Measurements from ENCODE around the gene PATL1.

PATL1 gene

DNA sequence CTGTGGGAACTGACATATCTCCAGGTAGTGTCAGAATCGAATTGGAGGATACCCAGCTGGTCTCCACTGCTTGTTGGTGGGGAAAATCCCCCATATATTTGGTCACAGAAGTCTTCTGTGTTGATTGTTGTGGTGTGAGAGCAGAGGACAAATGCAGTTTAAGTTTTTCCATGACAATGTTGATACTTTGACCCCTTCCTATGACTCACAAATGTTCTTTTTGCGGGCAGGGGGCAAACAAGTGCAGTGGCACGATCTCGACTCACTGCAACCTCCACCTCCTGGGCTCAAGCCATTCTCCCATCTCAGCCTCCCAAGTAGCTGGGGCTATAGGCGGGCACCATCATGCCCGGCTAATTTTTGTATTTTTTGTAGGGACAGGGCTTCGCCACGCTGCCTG, 7.4 kb upstream of the PATL1 start:
- Histone ChIP-seq H3K27ac (replicated peaks) (no peak overlapping the region), H3K27me3 (ENCODE audit: insufficient read depth, poor library complexity, severe bottlenecking) (no peaks in the 10 kb centered on the region), H3K4me3 (replicated peaks; ENCODE audit: insufficient read depth, low read length) (no peak overlapping the region)
- DNase-seq (ENCODE audit: low read depth in 1 of 2, low spot score in 1 of 2) = no peak
- TF ChIP-seq, protein P1, sequence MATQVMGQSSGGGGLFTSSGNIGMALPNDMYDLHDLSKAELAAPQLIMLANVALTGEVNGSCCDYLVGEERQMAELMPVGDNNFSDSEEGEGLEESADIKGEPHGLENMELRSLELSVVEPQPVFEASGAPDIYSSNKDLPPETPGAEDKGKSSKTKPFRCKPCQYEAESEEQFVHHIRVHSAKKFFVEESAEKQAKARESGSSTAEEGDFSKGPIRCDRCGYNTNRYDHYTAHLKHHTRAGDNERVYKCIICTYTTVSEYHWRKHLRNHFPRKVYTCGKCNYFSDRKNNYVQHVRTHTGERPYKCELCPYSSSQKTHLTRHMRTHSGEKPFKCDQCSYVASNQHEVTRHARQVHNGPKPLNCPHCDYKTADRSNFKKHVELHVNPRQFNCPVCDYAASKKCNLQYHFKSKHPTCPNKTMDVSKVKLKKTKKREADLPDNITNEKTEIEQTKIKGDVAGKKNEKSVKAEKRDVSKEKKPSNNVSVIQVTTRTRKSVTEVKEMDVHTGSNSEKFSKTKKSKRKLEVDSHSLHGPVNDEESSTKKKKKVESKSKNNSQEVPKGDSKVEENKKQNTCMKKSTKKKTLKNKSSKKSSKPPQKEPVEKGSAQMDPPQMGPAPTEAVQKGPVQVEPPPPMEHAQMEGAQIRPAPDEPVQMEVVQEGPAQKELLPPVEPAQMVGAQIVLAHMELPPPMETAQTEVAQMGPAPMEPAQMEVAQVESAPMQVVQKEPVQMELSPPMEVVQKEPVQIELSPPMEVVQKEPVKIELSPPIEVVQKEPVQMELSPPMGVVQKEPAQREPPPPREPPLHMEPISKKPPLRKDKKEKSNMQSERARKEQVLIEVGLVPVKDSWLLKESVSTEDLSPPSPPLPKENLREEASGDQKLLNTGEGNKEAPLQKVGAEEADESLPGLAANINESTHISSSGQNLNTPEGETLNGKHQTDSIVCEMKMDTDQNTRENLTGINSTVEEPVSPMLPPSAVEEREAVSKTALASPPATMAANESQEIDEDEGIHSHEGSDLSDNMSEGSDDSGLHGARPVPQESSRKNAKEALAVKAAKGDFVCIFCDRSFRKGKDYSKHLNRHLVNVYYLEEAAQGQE (IDR thresholded peaks at IDR 0.05; ENCODE audit: insufficient replicate concordance, low read depth) = no peak
- TF ChIP-seq SPI1 (IDR thresholded peaks at IDR 0.05; ENCODE audit: borderline replicate concordance, low read depth) = no peak
- TF ChIP-seq GABPA (IDR thresholded peaks at IDR 0.05; ENCODE audit: low read depth) = no peak
- TF ChIP-seq, protein P2, sequence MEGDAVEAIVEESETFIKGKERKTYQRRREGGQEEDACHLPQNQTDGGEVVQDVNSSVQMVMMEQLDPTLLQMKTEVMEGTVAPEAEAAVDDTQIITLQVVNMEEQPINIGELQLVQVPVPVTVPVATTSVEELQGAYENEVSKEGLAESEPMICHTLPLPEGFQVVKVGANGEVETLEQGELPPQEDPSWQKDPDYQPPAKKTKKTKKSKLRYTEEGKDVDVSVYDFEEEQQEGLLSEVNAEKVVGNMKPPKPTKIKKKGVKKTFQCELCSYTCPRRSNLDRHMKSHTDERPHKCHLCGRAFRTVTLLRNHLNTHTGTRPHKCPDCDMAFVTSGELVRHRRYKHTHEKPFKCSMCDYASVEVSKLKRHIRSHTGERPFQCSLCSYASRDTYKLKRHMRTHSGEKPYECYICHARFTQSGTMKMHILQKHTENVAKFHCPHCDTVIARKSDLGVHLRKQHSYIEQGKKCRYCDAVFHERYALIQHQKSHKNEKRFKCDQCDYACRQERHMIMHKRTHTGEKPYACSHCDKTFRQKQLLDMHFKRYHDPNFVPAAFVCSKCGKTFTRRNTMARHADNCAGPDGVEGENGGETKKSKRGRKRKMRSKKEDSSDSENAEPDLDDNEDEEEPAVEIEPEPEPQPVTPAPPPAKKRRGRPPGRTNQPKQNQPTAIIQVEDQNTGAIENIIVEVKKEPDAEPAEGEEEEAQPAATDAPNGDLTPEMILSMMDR (IDR thresholded peaks at IDR 0.05; ENCODE audit: insufficient read depth, low read length) = no peak
- no peak for TF ChIP-seq POLR2AphosphoS5 (IDR thresholded peaks at IDR 0.05; ENCODE audit: low read depth)

DNA sequence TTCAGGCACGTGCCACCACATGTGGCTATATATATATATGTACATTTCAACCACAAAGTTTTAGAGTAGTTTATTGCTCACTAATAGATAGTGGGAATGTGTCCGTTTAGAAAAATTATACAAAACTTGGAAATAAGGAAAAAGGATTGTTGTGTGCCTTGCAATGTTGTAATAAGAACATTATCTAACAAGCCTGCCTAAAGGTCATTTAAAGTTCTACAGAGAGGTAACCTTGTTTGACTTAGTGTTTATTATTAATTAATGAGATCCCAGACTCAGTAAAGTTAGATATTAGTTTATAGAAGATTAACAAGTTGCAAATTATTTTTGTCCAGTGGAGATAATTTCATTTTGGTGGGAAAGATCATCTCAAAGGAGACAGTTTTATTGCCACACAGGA, 5.5 kb upstream of the PATL1 start:
- TF ChIP-seq, protein P1 (IDR thresholded peaks at IDR 0.05; ENCODE audit: insufficient replicate concordance, low read depth) = no peak
- TF ChIP-seq GABPA (IDR thresholded peaks at IDR 0.05; ENCODE audit: low read depth) = no peak
- TF ChIP-seq, protein P2 (IDR thresholded peaks at IDR 0.05; ENCODE audit: insufficient read depth, low read length) = no peak
- TF ChIP-seq SPI1 (IDR thresholded peaks at IDR 0.05; ENCODE audit: borderline replicate concordance, low read depth) = no peak
- TF ChIP-seq POLR2AphosphoS5 (IDR thresholded peaks at IDR 0.05; ENCODE audit: low read depth) = no peak
- no peak for DNase-seq (ENCODE audit: low read depth in 1 of 2, low spot score in 1 of 2)
- Histone ChIP-seq H3K27me3 (ENCODE audit: insufficient read depth, poor library complexity, severe bottlenecking) (no peaks in the 10 kb centered on the region), H3K4me3 (replicated peaks; ENCODE audit: insufficient read depth, low read length) (no peak overlapping the region), H3K27ac (replicated peaks) (no peak overlapping the region)

DNA sequence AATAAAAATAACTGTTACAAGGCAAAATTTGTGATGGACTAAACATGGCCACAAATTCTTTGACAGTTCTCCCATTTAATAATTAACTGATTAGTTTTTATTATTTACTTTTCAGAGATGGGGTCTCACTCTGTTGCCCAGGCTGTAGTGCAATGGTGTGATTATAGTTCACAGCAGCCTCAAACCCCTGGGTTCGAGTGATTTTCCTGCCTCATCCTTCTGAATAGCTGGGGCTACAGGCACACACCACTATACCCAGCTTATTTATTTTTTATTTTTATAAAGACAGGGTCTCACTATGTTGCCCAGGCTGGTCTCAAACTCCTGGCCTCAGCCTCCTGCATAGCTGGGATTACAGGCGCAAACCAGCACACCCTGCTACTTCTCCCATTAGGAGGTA, 4.5 kb upstream of the PATL1 start:
- no peak overlapping the region for H3K27ac ChIP-seq (replicated peaks)
- TF ChIP-seq, protein P1 (IDR thresholded peaks at IDR 0.05; ENCODE audit: insufficient replicate concordance, low read depth) = no peak
- no peak overlapping the region for H3K4me3 ChIP-seq (replicated peaks; ENCODE audit: insufficient read depth, low read length)
- no peak for DNase-seq (ENCODE audit: low read depth in 1 of 2, low spot score in 1 of 2)
- H3K27me3 ChIP-seq (ENCODE audit: insufficient read depth, poor library complexity, severe bottlenecking) = no peaks in the 10 kb centered on the region

DNA sequence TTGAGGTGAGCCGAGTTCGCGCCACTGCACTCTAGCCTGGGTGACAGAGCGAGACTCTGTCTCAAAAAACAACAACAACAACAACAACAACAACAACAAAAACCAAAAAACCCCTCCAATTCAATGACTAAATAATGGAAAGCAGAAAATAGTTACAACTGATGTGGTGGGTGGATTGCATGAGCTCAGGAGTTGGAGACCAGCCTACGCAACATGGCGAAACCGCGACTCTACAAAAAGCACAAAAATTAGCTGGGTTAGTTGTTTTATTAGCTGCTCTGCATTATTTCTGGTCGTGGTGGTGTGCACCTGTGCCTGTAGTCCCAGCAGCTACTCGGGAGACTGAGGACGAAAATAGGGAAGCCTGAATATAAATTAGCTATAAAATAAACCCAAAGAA, 2.6 kb upstream of the PATL1 start:
- no peaks in the 10 kb centered on the region for H3K27me3 ChIP-seq (ENCODE audit: insufficient read depth, poor library complexity, severe bottlenecking)
- TF ChIP-seq, protein P1 (IDR thresholded peaks at IDR 0.05; ENCODE audit: insufficient replicate concordance, low read depth) = no peak
- TF ChIP-seq POLR2AphosphoS5 (IDR thresholded peaks at IDR 0.05; ENCODE audit: low read depth) (no peak), SPI1 (IDR thresholded peaks at IDR 0.05; ENCODE audit: borderline replicate concordance, low read depth) (no peak), GABPA (IDR thresholded peaks at IDR 0.05; ENCODE audit: low read depth) (no peak)
- no peak overlapping the region for H3K27ac ChIP-seq (replicated peaks)
- H3K4me3 ChIP-seq (replicated peaks; ENCODE audit: insufficient read depth, low read length) = no peak overlapping the region
- no peak for DNase-seq (ENCODE audit: low read depth in 1 of 2, low spot score in 1 of 2)

Data from HL-60 (cell line).